Mucosa of rectum (tissue), 2 donors: Measurements from ENCODE around the gene PDE7B.
A peak's percentile ranks its signal among the peaks of the same experiment; 100 is the strongest.

Experiments used
- H3K27ac ChIP-seq, 2 donors: one replicate each; pipeline ENCODE4 v1.7.0; 2013; ENCODE audit warnings: inconsistent platforms in 2 of 2, low read depth in 2 of 2, low read length in 2 of 2
- H3K27me3 ChIP-seq, 2 donors: one replicate each; pipeline ENCODE4 v1.7.0; 2013; ENCODE audit warnings: low read length in 2 of 2; ENCODE audit not compliant: control insufficient read depth in 2 of 2, insufficient read depth in 2 of 2
- H3K36me3 ChIP-seq, 2 donors: one replicate each; pipeline ENCODE4 v1.7.0; 2013; ENCODE audit warnings: low read length in 2 of 2; ENCODE audit not compliant: control insufficient read depth in 2 of 2, insufficient read depth in 2 of 2
- H3K4me1 ChIP-seq, 2 donors: one replicate each; pipeline ENCODE4 v1.7.0; 2013; ENCODE audit warnings: low read length in 2 of 2, mild to moderate bottlenecking in 1 of 2; ENCODE audit not compliant: control insufficient read depth in 2 of 2, insufficient read depth in 2 of 2
- H3K4me3 ChIP-seq, 2 donors: one replicate each; pipeline ENCODE4 v1.7.0; 2013; ENCODE audit warnings: low read length in 2 of 2
- H3K9ac ChIP-seq, 2 donors: one replicate each; pipeline ENCODE4 v1.7.0; 2013; ENCODE audit warnings: low read length in 2 of 2, low read depth in 1 of 2, mild to moderate bottlenecking in 1 of 2
- H3K9me3 ChIP-seq, 2 donors: one replicate each; pipeline ENCODE4 v1.7.0; 2013; ENCODE audit warnings: low read length in 2 of 2; ENCODE audit not compliant: control insufficient read depth in 2 of 2
- donor health status: healthy.
- donor health status: Normal muscosa, but diverticular disease.

Gene PDE7B

GRCh38 chr6:135921188-135921587, 69.7 kb downstream of the PDE7B start:
- Histone ChIP-seq H3K27ac (no peak overlapping the region), H3K9ac (no peak overlapping the region), H3K4me1 (no peaks in the 10 kb centered on the region), H3K27me3 (no peaks in the 10 kb centered on the region), H3K36me3 (no peaks in the 10 kb centered on the region), H3K9me3 (no peaks in the 10 kb centered on the region), H3K4me3 (no peak overlapping the region)

GRCh38 chr6:135922174-135922573, 70.7 kb downstream of the PDE7B start:
- Histone ChIP-seq H3K36me3 (no peaks in the 10 kb centered on the region), H3K4me1 (no peaks in the 10 kb centered on the region), H3K4me3 (no peak overlapping the region), H3K27me3 (no peaks in the 10 kb centered on the region), H3K27ac (peak overlapping the region in 1 of 2 donors; percentile 10), H3K9ac (no peak overlapping the region), H3K9me3 (no peaks in the 10 kb centered on the region)

- no peak overlapping the region for H3K9ac ChIP-seq
- H3K36me3 ChIP-seq: no peaks in the 10 kb centered on the region
- H3K27me3 ChIP-seq: no peaks in the 10 kb centered on the region
- no peak overlapping the region for H3K4me3 ChIP-seq
- no peak overlapping the region for H3K27ac ChIP-seq
- H3K9me3 ChIP-seq: no peaks in the 10 kb centered on the region
- H3K4me1 ChIP-seq: no peaks in the 10 kb centered on the region
Observed at GRCh38 chr6:135922746-135923145, 71.2 kb downstream of the PDE7B start.

GRCh38 chr6:135932651-135933050, 81.2 kb downstream of the PDE7B start:
- H3K27me3 ChIP-seq: no peaks in the 10 kb centered on the region
- no peaks in the 10 kb centered on the region for H3K36me3 ChIP-seq
- H3K4me3 ChIP-seq: no peak overlapping the region
- peaks cover 0 to 3% of the 10 kb centered on the region in 2 donors for H3K4me1 ChIP-seq
- no peaks in the 10 kb centered on the region for H3K9me3 ChIP-seq
- no peak overlapping the region for H3K27ac ChIP-seq
- no peak overlapping the region for H3K9ac ChIP-seq

- Histone ChIP-seq H3K27me3 (no peaks in the 10 kb centered on the region), H3K9ac (no peak overlapping the region), H3K9me3 (no peaks in the 10 kb centered on the region), H3K4me3 (no peak overlapping the region), H3K27ac (no peak overlapping the region), H3K36me3 (no peaks in the 10 kb centered on the region), H3K4me1 (peaks cover 0 to 3% of the 10 kb centered on the region in 2 donors)
Observed at GRCh38 chr6:135935941-135936601, 84.6 kb downstream of the PDE7B start.

- H3K4me1 ChIP-seq: peaks cover 0 to 3% of the 10 kb centered on the region in 2 donors
- no peak overlapping the region for H3K4me3 ChIP-seq
- H3K9ac ChIP-seq: no peak overlapping the region
- H3K27ac ChIP-seq: no peak overlapping the region
- H3K27me3 ChIP-seq: no peaks in the 10 kb centered on the region
- no peaks in the 10 kb centered on the region for H3K36me3 ChIP-seq
- no peaks in the 10 kb centered on the region for H3K9me3 ChIP-seq
Observed at GRCh38 chr6:135936606-135937005, 85.1 kb downstream of the PDE7B start.

GRCh38 chr6:135937106-135937505, 85.6 kb downstream of the PDE7B start:
- Histone ChIP-seq H3K27me3 (no peaks in the 10 kb centered on the region), H3K36me3 (no peaks in the 10 kb centered on the region), H3K27ac (no peak overlapping the region), H3K9ac (no peak overlapping the region), H3K9me3 (no peaks in the 10 kb centered on the region), H3K4me1 (peaks cover 0 to 3% of the 10 kb centered on the region in 2 donors), H3K4me3 (no peak overlapping the region)

GRCh38 chr6:135938576-135939207, 87.2 kb downstream of the PDE7B start:
- Histone ChIP-seq H3K27me3 (no peaks in the 10 kb centered on the region), H3K27ac (peak overlapping the region; percentile 44 to 45), H3K4me3 (peak overlapping the region in 1 of 2 donors; percentile 5), H3K4me1 (peaks cover 0 to 3% of the 10 kb centered on the region in 2 donors), H3K36me3 (no peaks in the 10 kb centered on the region), H3K9ac (no peak overlapping the region), H3K9me3 (no peaks in the 10 kb centered on the region)

GRCh38 chr6:135939208-135939591, 87.7 kb downstream of the PDE7B start:
- no peaks in the 10 kb centered on the region for H3K27me3 ChIP-seq
- no peaks in the 10 kb centered on the region for H3K36me3 ChIP-seq
- H3K27ac ChIP-seq: peak overlapping the region; percentile 44 to 45
- H3K4me3 ChIP-seq: peak overlapping the region in 1 of 2 donors; percentile 5
- H3K9ac ChIP-seq: no peak overlapping the region
- peaks cover 0 to 3% of the 10 kb centered on the region in 2 donors for H3K4me1 ChIP-seq
- no peaks in the 10 kb centered on the region for H3K9me3 ChIP-seq

- Histone ChIP-seq H3K36me3 (no peaks in the 10 kb centered on the region), H3K4me3 (no peak overlapping the region), H3K4me1 (peaks cover 0 to 1% of the 10 kb centered on the region in 2 donors), H3K27me3 (no peaks in the 10 kb centered on the region), H3K9ac (no peak overlapping the region), H3K9me3 (no peaks in the 10 kb centered on the region), H3K27ac (no peak overlapping the region)
Observed at GRCh38 chr6:135940616-135941167, 89.2 kb downstream of the PDE7B start.
